Heart right ventricle (tissue), 16 donors: ENCODE data around the gene FAM210B. TPM values are rescaled to one million over a fixed set of nuclear protein-coding genes. Genes with fewer than 3 reads are reported as not detected.
A peak's percentile ranks its signal among the peaks of the same experiment; 100 is the strongest.

Experiments used
- ATAC-seq, 8 donors: fragments of 200-7000 bp; cut with Tn5 transposase; one replicate each; pipeline ENCODE4 v1.9.1; 2020; ENCODE audit warnings: mild to moderate bottlenecking in 8 of 8, moderate library complexity in 8 of 8, moderate number of reproducible peaks in 1 of 8
- DNase-seq, 2 donors: peaks; one replicate each; pipeline ENCODE4 v3.0.0-alpha.2; 2020
- H3K27ac ChIP-seq, 10 donors: fragments of 200-600 bp; sonication (generic) in 2 of 10; one replicate each; pipeline versions ENCODE4 v1.5.0 to v1.8.0; 2020 to 2022; ENCODE audit warnings: mild to moderate bottlenecking in 3 of 10
- H3K27me3 ChIP-seq, 7 donors: fragments of 200-600 bp; one replicate each; pipeline ENCODE4 v1.8.0; 2021 to 2022; ENCODE audit warnings: mild to moderate bottlenecking in 2 of 7
- H3K36me3 ChIP-seq, 9 donors: fragments of 200-600 bp; sonication (generic) in 1 of 9; one replicate each; pipeline versions ENCODE4 v1.5.0 to v1.8.0; 2020 to 2022; ENCODE audit warnings: mild to moderate bottlenecking in 2 of 9
- H3K4me1 ChIP-seq, 9 donors: fragments of 200-600 bp; sonication (generic) in 1 of 9; one replicate each; pipeline versions ENCODE4 v1.5.0 to v1.8.0; 2020 to 2022; ENCODE audit warnings: mild to moderate bottlenecking in 4 of 9
- H3K4me3 ChIP-seq, 10 donors: fragments of 200-600 bp; sonication (generic) in 2 of 10; one replicate each; pipeline versions ENCODE4 v1.5.0 to v1.8.0; 2020 to 2022; ENCODE audit warnings: mild to moderate bottlenecking in 7 of 10, moderate library complexity in 2 of 10
- H3K9me3 ChIP-seq, 11 donors: fragments of 200-600 bp in 10 of 11; sonication (generic) in 2 of 11; one replicate each; pipeline versions ENCODE4 v1.5.0 to v1.8.0; 2013 to 2022; ENCODE audit warnings: mild to moderate bottlenecking in 2 of 11, control low read depth in 1 of 11, moderate library complexity in 1 of 11
- CTCF ChIP-seq, 9 donors: fragments of 200-600 bp; sonication (generic) in 2 of 9; IDR thresholded peaks; one replicate each; pipeline versions ENCODE4 v1.5.0 to v1.8.0; 2021 to 2022; ENCODE audit warnings: antibody characterized with exemption in 9 of 9, mild to moderate bottlenecking in 5 of 9, moderate library complexity in 1 of 9
- WGBS, 2 donors: extraction: QIAGEN DNeasy Blood & Tissue Kit; methylation state at CpG; one replicate each; pipeline ENCODE4 v1.1.7; 2013; ENCODE audit warnings: inconsistent platforms in 1 of 2; 5-methylcytosine and 5-hydroxymethylcytosine counted together
- intact Hi-C, 10 donors: fragments of 100-400 bp; cut with DNase I; formaldehyde crosslinking; loops; one replicate each; pipeline versions ENCODE4 v1.11.1 to v1.14.2; 2022
- polyA plus RNA-seq, 2 donors: library from polyadenylated mRNA; stranded (reverse); fragments of 200-250 nt; gene quantifications; one replicate each; pipeline ENCODE4 v1.2.3, GENCODE V29; 2013
- total RNA-seq, 10 donors: library from RNA; stranded (reverse); fragmentation: NEBNext Ultra II Directional in 3 of 10; extraction: Animal tissue kit (Norgen Biotek cat#: 25700) in 3 of 10; gene quantifications; one replicate each; pipeline versions ENCODE4 v1.2.1 to v1.2.4, GENCODE V29; 2021 to 2023
- donor health status: Arrhythmogenic right ventricular cardiomyopathy.
- donor health status: ischemic (EF 13 %, LVEDD 7.1; RV severe dilation, severe dysfunction).
- donor health status: healthy with polysubstance abuse.
- donor health status: DM: no; HTN: yes; CAD: no.
- donor health status: DM: no; HTN: no; CAD: no.
- donor health status: ischemic (EF 25% LVEDD 6.9; RV normal size, moderate dysfunction).
- donor health status: ischemic (EF 25% LVEDD 5.7; RV mildly dilated, moderate dysfunction).
- donor health status: healthy.
- donor health status: DM: yes; HTN: yes; CAD: no.
- donor health status: Ischemic cardiomyopathy.
- donor health status: ischemic (EF 35%, LVEDD 5.7; RV mildly dilated, moderate dysfunction).
- donor health status: nonischemic (EF 11% LVEDD 7.7; RV severe dilation, severe dysfunction).
- donor health status: DM: yes; HTN: yes; CAD: no.
- donor health status: PGD.
- donor health status: ischemic (EF 29% LVEDD 5.4; RV normal size, mild dysfunction).
- donor health status: nonischemic (EF 23%, LVEDD 6.1; RV moderate dilation, normal function).

The FAM210B gene
- total and polyA plus RNA-seq, 12 donors = 27.1 to 85.2 (median 56.3) TPM

- intact Hi-C loops = no loop called here
- ATAC-seq (peak in 2 of 8 donors; percentile 29 to 62), DNase-seq (no peak)
- peaks cover 0 to 39% (median 0%) of the 10 kb centered on the region in 9 donors for H3K4me1 ChIP-seq
- no peak for TF ChIP-seq CTCF (IDR thresholded peaks at IDR 0.05)
- H3K27me3 ChIP-seq = no peaks in the 10 kb centered on the region
- no peak overlapping the region for H3K4me3 ChIP-seq
- H3K27ac ChIP-seq = peak overlapping the region in 1 of 10 donors; percentile 71
- WGBS, 2 donors = 75 to 86% methylated on average over 1 of the region's 1 CpG
- H3K9me3 ChIP-seq = no peaks in the 10 kb centered on the region
- H3K36me3 ChIP-seq = peaks cover 0 to 66% (median 0%) of the 10 kb centered on the region in 9 donors
Observed at GRCh38 chr20:56373942-56374341, 15.2 kb downstream of the FAM210B start.

- no peak for TF ChIP-seq CTCF (IDR thresholded peaks at IDR 0.05)
- H3K4me1 ChIP-seq = peaks cover 0 to 53% (median 5%) of the 10 kb centered on the region in 9 donors
- no peaks in the 10 kb centered on the region for H3K27me3 ChIP-seq
- DNase-seq (no peak), ATAC-seq (no peak)
- no peak overlapping the region for H3K4me3 ChIP-seq
- intact Hi-C loops = no loop called here
- peaks cover 0 to 47% (median 0%) of the 10 kb centered on the region in 9 donors for H3K36me3 ChIP-seq
- 85 to 90% methylated on average over 2 of the region's 2 CpGs for WGBS, 2 donors
- H3K9me3 ChIP-seq = no peaks in the 10 kb centered on the region
- peak overlapping the region in 1 of 10 donors; percentile 34 for H3K27ac ChIP-seq
Observed at GRCh38 chr20:56376331-56376730, 17.6 kb downstream of the FAM210B start.

GRCh38 chr20:56378386-56378785 is 19.6 kb downstream of the FAM210B start:
- ATAC-seq (no peak), DNase-seq (no peak)
- Histone ChIP-seq H3K9me3 (no peaks in the 10 kb centered on the region), H3K27me3 (no peaks in the 10 kb centered on the region), H3K4me3 (no peak overlapping the region), H3K4me1 (peaks cover 0 to 42% (median 5%) of the 10 kb centered on the region in 9 donors), H3K27ac (no peak overlapping the region), H3K36me3 (peaks cover 0 to 46% (median 0%) of the 10 kb centered on the region in 9 donors)
- 95% methylated on average over 3 of the region's 3 CpGs for WGBS, 2 donors
- intact Hi-C loops = no loop called here
- no peak for TF ChIP-seq CTCF (IDR thresholded peaks at IDR 0.05)

GRCh38 chr20:56380375-56380774 is 21.6 kb downstream of the FAM210B start:
- H3K9me3 ChIP-seq = no peaks in the 10 kb centered on the region
- intact Hi-C loops = no loop called here
- peaks cover 0 to 28% (median 5%) of the 10 kb centered on the region in 9 donors for H3K4me1 ChIP-seq
- H3K27ac ChIP-seq = peak overlapping the region in 2 of 10 donors; percentile 3 to 42
- WGBS, 2 donors = 0 to 4% methylated on average over 1 of the region's 1 CpG
- H3K36me3 ChIP-seq = peaks cover 0 to 54% (median 0%) of the 10 kb centered on the region in 9 donors
- no peak overlapping the region for H3K4me3 ChIP-seq
- DNase-seq = no peak
- TF ChIP-seq CTCF (IDR thresholded peaks at IDR 0.05) = no peak
- peak in 1 of 8 donors; percentile 28 for ATAC-seq
- no peaks in the 10 kb centered on the region for H3K27me3 ChIP-seq
